ENCODE data around the gene PCSK4.
"Not testable (repeated sequence)": the region's sequence is repeated elsewhere in the genome, so short reads cannot be mapped to it uniquely, and the experiment has no call there.

Gene PCSK4

GRCh38 chr19:1502433-1503088 is 12.4 kb upstream of the PCSK4 start:
- Histone ChIP-seq H3K36me3 (ENCODE audit: insufficient read depth, low read length) (no peaks in the 10 kb centered on the region), H3K4me1 (ENCODE audit: insufficient read depth, low read length) (peaks cover 4% of the 10 kb centered on the region), H3K9me3 (ENCODE audit: low read length) (no peaks in the 10 kb centered on the region), H3K4me3 (ENCODE audit: low read depth in 1 of 2, low read length in 2 of 2) (no peak overlapping the region), H3K27me3 (ENCODE audit: control insufficient read depth in 1 of 2, insufficient read depth in 2 of 2, low read length in 2 of 2) (peaks cover 0 to 34% of the 10 kb centered on the region in 2 donors), H3K9ac (ENCODE audit: low read length) (no peak overlapping the region), H3K27ac (ENCODE audit: low read depth, low read length) (no peak overlapping the region)

DNA sequence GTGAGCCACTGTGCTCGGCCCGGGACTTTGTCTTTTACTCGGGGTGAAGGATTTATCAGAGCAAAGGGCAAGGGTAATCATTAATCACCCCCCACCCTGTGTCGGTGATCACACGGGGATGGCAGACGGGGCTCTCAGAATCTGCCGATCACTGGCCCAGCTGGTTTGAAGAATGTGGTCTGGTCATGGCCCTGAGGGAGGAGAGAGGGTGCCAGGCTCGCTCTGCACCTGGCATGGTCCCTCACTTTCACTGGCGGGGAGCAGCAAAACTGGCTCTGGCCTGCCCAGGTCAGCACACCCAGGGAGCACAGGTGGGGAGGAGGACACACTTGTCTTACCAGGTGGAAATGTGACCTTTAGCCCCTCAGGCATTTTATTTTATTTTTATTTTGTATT is 11.0 kb upstream of the PCSK4 start:
- Histone ChIP-seq H3K27me3 (ENCODE audit: control insufficient read depth in 1 of 2, insufficient read depth in 2 of 2, low read length in 2 of 2) (peaks cover 0 to 32% of the 10 kb centered on the region in 2 donors), H3K4me1 (ENCODE audit: insufficient read depth, low read length) (no peaks in the 10 kb centered on the region)

GRCh38 chr19:1499231-1499630 is 9.1 kb upstream of the PCSK4 start:
- not testable (repeated sequence) for H3K9ac ChIP-seq (ENCODE audit: low read length); H3K36me3 ChIP-seq (ENCODE audit: insufficient read depth, low read length); H3K9me3 ChIP-seq (ENCODE audit: low read length); H3K4me3 ChIP-seq (ENCODE audit: low read depth in 1 of 2, low read length in 2 of 2); H3K4me1 ChIP-seq (ENCODE audit: insufficient read depth, low read length); H3K27ac ChIP-seq (ENCODE audit: low read depth, low read length)
- peaks cover 0 to 36% of the 10 kb centered on the region in 2 donors for H3K27me3 ChIP-seq (ENCODE audit: control insufficient read depth in 1 of 2, insufficient read depth in 2 of 2, low read length in 2 of 2)

More for the DNA sequence above, 11.0 kb upstream of the PCSK4 start:
- H3K9me3 ChIP-seq (ENCODE audit: low read length): no peaks in the 10 kb centered on the region
- H3K9ac ChIP-seq (ENCODE audit: low read length): no peak overlapping the region
- H3K4me3 ChIP-seq (ENCODE audit: low read depth in 1 of 2, low read length in 2 of 2): no peak overlapping the region
- H3K36me3 ChIP-seq (ENCODE audit: insufficient read depth, low read length): no peaks in the 10 kb centered on the region
- no peak overlapping the region for H3K27ac ChIP-seq (ENCODE audit: low read depth, low read length)

DNA sequence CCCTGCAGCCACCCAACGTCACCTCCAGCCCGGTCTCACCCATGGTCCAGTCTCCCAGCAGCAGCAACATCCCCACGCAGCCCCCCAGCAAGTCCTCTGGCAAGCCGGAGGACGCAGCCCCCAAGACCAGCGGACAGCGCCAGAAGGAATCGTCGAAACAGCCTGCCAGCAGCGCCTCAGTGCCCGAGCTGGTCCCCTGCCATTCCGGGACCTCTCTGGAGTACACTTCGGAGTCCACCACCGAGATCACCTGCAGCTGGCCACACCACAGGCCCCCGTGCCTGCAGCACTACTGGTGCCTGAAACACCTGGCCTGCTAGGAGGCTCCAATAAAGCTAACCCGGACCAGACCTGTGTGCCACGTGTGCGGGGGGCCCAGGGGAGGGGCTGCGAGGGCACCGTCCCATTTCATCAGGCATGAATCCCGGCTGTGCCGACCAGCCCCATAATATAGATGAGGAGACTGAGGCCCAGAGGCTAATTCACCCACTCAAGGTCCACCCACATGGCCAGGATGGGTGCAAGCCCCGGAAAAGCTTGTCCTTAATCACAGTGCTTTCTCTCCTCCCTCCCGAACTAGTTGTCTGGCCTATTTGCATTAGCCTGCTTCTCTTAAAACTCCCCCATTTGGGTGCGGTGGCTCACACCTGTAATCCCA is 7.6 kb upstream of the PCSK4 start:
- Histone ChIP-seq H3K9ac (ENCODE audit: low read length) (no peak overlapping the region), H3K4me3 (ENCODE audit: low read depth in 1 of 2, low read length in 2 of 2) (no peak overlapping the region), H3K4me1 (ENCODE audit: insufficient read depth, low read length) (no peaks in the 10 kb centered on the region), H3K27me3 (ENCODE audit: control insufficient read depth in 1 of 2, insufficient read depth in 2 of 2, low read length in 2 of 2) (peaks cover 2 to 28% of the 10 kb centered on the region in 2 donors), H3K27ac (ENCODE audit: low read depth, low read length) (no peak overlapping the region), H3K9me3 (ENCODE audit: low read length) (no peaks in the 10 kb centered on the region), H3K36me3 (ENCODE audit: insufficient read depth, low read length) (no peaks in the 10 kb centered on the region)

DNA sequence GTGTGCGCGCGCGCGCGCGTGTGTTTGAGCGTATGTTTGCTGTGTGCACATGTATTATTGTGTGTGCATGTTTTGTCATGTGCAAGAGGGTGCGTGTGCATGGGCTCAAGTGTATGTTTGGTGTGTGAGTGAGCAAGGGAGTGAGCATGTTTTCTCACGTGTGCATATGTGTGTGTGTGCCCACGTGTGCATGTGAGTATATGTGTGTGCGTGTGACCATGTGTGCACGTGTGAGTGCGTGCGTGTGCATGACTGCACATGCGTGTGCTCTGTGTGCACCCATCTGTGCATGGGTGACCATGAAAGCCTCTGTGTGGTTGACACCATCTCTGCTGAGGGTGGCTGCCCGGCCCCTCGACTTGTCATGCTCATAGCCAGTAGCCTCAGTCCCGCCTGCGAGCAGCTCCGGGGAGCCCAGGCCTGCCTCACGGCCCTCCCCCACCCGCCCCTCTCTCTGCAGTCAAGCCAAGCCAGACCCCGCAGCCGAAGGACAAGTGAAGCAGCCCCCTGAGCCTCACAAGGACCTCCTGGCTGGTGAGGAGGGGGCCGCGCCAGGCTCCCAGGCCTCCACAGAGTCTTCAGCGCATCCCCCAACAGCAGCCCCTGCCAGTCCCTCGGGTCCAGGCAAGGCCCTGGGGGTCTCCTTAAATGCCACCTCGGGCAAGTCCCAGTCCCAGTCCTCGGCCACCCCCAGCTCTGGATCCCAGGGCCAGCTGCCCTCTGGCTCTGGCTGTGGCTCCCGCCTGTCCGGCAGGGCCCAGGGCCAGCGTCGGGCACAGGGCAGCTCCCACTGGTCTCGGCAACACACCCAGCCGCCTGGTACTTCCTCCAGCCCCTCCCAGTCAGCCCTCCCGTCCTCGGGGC is 6.8 kb upstream of the PCSK4 start:
- H3K4me1 ChIP-seq (ENCODE audit: insufficient read depth, low read length): no peaks in the 10 kb centered on the region
- peaks cover 5 to 32% of the 10 kb centered on the region in 2 donors for H3K27me3 ChIP-seq (ENCODE audit: control insufficient read depth in 1 of 2, insufficient read depth in 2 of 2, low read length in 2 of 2)

GRCh38 chr19:1495799-1496713 is 5.9 kb upstream of the PCSK4 start:
- H3K36me3 ChIP-seq (ENCODE audit: insufficient read depth, low read length): no peaks in the 10 kb centered on the region
- H3K4me3 ChIP-seq (ENCODE audit: low read depth in 1 of 2, low read length in 2 of 2): no peak overlapping the region
- peaks cover 5 to 39% of the 10 kb centered on the region in 2 donors for H3K27me3 ChIP-seq (ENCODE audit: control insufficient read depth in 1 of 2, insufficient read depth in 2 of 2, low read length in 2 of 2)
- H3K27ac ChIP-seq (ENCODE audit: low read depth, low read length): no peak overlapping the region
- H3K9me3 ChIP-seq (ENCODE audit: low read length): no peaks in the 10 kb centered on the region
- no peaks in the 10 kb centered on the region for H3K4me1 ChIP-seq (ENCODE audit: insufficient read depth, low read length)
- H3K9ac ChIP-seq (ENCODE audit: low read length): no peak overlapping the region

More for the DNA sequence above, 6.8 kb upstream of the PCSK4 start:
- no peak overlapping the region for H3K4me3 ChIP-seq (ENCODE audit: low read depth in 1 of 2, low read length in 2 of 2)
- H3K36me3 ChIP-seq (ENCODE audit: insufficient read depth, low read length): no peaks in the 10 kb centered on the region
- no peak overlapping the region for H3K9ac ChIP-seq (ENCODE audit: low read length)
- H3K9me3 ChIP-seq (ENCODE audit: low read length): no peaks in the 10 kb centered on the region
- H3K27ac ChIP-seq (ENCODE audit: low read depth, low read length): no peak overlapping the region

GRCh38 chr19:1495051-1495798 is 5.1 kb upstream of the PCSK4 start:
- Histone ChIP-seq H3K36me3 (ENCODE audit: insufficient read depth, low read length) (no peaks in the 10 kb centered on the region), H3K4me3 (ENCODE audit: low read depth in 1 of 2, low read length in 2 of 2) (no peak overlapping the region), H3K27me3 (ENCODE audit: control insufficient read depth in 1 of 2, insufficient read depth in 2 of 2, low read length in 2 of 2) (peaks cover 5 to 39% of the 10 kb centered on the region in 2 donors), H3K27ac (ENCODE audit: low read depth, low read length) (no peak overlapping the region), H3K9me3 (ENCODE audit: low read length) (no peaks in the 10 kb centered on the region), H3K4me1 (ENCODE audit: insufficient read depth, low read length) (no peaks in the 10 kb centered on the region), H3K9ac (ENCODE audit: low read length) (no peak overlapping the region)

DNA sequence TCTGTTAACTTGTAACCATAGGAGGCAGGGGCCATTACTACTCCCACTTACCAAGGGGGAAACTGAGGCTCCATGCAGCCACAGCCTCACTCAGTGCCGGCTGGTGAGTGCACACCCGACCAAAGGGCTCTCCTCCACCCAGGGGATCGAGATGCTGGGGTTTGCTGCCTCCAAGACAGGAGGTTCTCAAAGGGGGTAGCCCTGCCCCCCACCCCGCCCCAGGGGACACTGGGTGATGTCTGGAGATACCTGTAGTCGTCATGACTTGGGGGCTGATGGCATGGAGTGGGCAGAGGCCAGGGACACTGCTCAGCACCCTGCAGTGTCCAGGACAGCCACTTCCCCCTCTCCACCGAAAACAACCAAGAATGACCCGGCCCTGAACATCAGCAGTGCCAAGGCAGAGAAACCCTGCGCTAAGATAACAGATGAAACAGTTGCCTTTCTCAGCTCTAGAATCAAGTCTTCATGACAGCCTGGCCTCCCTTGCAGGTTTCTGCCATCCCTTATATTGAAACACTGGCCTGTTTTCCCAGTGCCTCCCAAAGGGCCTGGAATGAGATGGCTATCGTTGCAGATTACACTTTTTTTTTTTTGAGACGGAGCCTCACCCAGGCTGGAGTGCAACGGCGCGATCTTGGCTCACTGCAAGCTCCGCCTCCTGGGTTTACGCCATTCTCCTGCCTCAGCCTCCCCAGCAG is 4.1 kb upstream of the PCSK4 start:
- H3K36me3 ChIP-seq (ENCODE audit: insufficient read depth, low read length): no peaks in the 10 kb centered on the region
- H3K4me3 ChIP-seq (ENCODE audit: low read depth in 1 of 2, low read length in 2 of 2): no peak overlapping the region
- H3K27me3 ChIP-seq (ENCODE audit: control insufficient read depth in 1 of 2, insufficient read depth in 2 of 2, low read length in 2 of 2): peaks cover 5 to 39% of the 10 kb centered on the region in 2 donors
- no peaks in the 10 kb centered on the region for H3K9me3 ChIP-seq (ENCODE audit: low read length)
- H3K9ac ChIP-seq (ENCODE audit: low read length): no peak overlapping the region
- H3K4me1 ChIP-seq (ENCODE audit: insufficient read depth, low read length): peaks cover 6% of the 10 kb centered on the region
- H3K27ac ChIP-seq (ENCODE audit: low read depth, low read length): no peak overlapping the region

DNA sequence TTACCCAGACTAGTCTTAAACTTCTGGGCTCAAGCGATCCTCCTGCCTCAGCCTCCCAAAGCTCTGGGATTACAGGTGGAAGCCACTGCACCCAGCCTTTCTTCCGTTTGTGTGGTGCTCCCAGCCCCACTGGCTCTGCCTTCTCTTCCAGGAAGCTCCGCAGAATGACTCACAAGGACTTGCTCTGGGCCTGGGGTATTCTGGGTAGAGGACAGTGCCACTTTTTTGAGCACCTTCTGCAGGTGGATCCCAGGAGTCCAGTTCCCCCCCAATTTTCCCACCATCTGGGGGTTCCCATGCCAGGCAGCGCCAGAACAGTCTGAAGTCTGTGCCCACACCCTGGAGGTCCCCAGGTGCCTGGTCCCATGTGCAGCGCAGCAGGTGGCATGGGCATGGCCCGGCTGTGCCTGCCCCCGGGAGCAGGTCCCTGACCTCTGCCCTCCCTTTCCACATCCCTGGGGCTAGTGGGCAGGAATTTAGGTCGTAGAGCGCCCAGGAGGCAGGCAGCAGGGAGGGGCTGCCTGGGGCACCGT is 2.4 kb upstream of the PCSK4 start:
- no peak overlapping the region for H3K9ac ChIP-seq (ENCODE audit: low read length)
- H3K4me3 ChIP-seq (ENCODE audit: low read depth in 1 of 2, low read length in 2 of 2): no peak overlapping the region
- H3K4me1 ChIP-seq (ENCODE audit: insufficient read depth, low read length): peaks cover 6% of the 10 kb centered on the region
- H3K27ac ChIP-seq (ENCODE audit: low read depth, low read length): no peak overlapping the region
- no peaks in the 10 kb centered on the region for H3K9me3 ChIP-seq (ENCODE audit: low read length)
- peaks cover 5 to 32% of the 10 kb centered on the region in 2 donors for H3K27me3 ChIP-seq (ENCODE audit: control insufficient read depth in 1 of 2, insufficient read depth in 2 of 2, low read length in 2 of 2)
- no peaks in the 10 kb centered on the region for H3K36me3 ChIP-seq (ENCODE audit: insufficient read depth, low read length)

DNA sequence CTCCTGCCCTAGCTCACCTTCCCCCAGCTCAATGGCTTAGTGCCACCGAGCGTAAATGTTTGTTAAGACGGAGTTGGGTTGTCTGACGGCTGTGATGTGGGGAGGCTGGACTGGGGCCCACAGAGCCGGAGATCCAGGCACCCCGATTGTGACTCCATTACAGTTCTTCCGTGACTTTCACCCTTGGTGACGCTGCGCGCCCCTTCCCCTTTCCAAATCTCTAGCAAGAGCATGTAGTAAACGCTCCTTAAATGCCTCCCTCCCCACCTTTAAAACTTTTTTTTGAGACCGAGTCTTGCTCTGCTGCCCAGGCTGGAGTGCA is 1.7 kb upstream of the PCSK4 start:
- no peak overlapping the region for H3K4me3 ChIP-seq (ENCODE audit: low read depth in 1 of 2, low read length in 2 of 2)

More for the DNA sequence above, 1.7 kb upstream of the PCSK4 start:
- H3K27ac ChIP-seq (ENCODE audit: low read depth, low read length): no peak overlapping the region
- H3K27me3 ChIP-seq (ENCODE audit: control insufficient read depth in 1 of 2, insufficient read depth in 2 of 2, low read length in 2 of 2): peaks cover 5 to 24% of the 10 kb centered on the region in 2 donors
- peaks cover 6% of the 10 kb centered on the region for H3K4me1 ChIP-seq (ENCODE audit: insufficient read depth, low read length)
- no peaks in the 10 kb centered on the region for H3K36me3 ChIP-seq (ENCODE audit: insufficient read depth, low read length)
- H3K9me3 ChIP-seq (ENCODE audit: low read length): no peaks in the 10 kb centered on the region
- no peak overlapping the region for H3K9ac ChIP-seq (ENCODE audit: low read length)

All from muscle layer of colon (tissue), 2 donors.